HPDE6-E6E7 (cell line): ENCODE data around the gene DBN1.

Source experiments
- DNase-seq: peaks from one replicate; pipeline ENCODE4 v3.0.0; 2011; ENCODE audit warnings: missing footprints; ENCODE audit errors: extremely low spot score

Gene DBN1

GRCh38 chr5:177472460-177473442 is 683 bp downstream of the DBN1 start:
- DNase-seq, result no peak

DNA sequence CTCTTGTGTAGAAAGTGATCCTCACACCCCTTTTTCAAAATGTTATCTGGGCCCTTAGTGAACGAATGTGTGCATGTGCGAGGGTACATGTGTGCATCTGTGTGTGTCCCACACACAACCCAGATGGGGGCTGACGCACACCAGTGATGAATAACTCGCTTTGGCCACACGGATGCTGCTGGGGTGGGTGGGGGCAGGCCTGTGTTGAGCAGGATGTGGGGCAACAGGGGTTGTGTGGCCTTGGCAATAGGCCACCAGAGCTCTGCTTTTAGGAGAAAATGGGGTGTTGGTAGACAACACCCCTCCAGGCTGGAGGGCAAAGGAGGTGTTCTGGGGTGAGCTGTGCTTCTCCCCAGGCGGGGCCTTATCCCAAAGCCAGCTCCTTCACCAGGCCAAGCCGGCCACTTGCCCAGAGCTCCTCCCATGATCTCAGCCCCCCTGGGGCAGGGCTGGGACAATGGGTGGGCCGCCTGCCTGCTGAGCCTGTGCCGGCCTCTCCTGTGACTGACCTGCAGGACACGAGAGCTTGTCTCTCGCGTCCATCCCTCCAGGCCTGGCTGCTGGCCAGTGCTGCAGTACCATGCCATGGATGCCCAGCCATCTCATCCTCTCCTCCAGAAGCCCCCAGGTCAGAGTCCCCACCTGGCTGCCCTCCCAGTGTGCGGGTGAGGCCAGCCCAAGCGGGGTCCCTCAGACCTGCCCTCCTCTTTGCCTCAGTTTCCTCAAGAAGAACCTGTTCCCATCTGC is 1.7 kb downstream of the DBN1 start:
- DNase-seq, result no peak

DNA sequence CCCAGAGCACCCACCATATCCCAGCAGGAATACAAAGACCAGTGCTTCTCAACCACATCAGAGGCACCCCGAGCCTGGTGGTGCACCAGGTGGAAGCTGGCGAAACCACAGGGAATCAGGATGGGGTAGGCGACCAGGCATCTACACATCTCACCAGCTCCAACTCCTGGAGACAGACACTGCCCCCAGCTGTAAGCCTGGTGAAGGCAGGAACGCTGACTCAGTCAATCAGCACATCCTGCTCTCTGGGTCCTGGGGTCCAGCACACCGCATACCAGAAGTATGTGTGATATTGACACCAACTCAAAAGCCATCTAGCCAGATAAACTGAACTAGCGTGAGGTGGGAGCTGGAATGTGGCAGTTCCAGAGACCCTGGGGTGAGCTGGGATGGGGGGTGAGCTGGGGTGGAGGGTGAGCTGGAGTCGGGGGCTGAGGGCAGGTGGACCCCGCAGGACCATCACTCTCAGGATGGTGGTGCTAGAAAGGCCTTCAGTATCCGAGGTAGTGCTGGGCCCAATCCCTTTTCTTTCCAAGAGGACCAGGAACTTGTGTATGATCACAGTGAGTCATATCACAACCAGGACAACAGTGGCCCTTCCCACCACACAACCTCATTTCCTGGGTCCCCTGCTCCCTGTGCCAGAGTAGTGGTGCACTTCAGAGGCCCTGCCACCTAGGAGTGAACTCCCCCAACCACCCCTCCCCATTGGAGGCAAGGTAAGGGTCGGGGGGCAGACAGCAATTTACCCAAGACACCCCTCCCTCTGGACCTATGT is 2.5 kb downstream of the DBN1 start:
- no peak for DNase-seq

DNA sequence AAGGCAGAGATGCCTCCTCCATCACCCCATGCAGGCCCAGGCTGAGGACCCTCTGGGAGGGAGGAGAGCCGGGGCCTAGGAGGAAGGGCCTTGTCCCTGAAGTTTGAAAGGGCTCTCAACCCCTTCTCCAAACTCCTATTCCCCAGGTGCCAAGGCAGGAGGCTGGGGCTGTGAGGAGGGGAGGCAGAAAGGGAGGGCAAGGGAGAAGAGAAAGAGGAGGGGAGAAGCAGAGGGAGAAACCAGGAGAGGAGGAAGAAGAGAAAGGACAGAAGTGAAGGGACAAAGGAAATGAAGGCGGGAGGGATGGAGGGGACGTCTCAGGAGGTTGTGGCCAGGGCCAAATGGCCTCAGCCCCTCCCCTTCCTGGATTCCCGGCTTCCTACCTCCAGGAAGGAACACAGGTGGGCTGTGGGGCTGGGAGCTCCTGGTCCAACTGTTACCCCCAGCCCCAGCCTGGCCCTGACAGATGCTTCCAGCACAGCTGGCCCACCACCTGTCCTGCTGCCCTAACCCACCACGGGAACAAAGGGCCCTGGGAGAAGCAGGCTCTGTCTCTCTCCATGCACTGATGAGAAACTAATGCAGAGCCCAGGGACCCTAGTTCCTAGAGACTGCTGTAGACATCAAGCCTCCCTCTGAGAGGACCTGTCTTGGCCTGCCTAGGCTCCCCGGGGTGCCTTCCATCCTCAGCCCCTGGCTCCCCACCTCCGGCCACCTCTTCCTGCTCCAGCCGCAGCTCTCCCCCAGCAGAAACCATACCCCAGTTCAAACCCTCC is 3.5 kb downstream of the DBN1 start:
- DNase-seq, result no peak

DNA sequence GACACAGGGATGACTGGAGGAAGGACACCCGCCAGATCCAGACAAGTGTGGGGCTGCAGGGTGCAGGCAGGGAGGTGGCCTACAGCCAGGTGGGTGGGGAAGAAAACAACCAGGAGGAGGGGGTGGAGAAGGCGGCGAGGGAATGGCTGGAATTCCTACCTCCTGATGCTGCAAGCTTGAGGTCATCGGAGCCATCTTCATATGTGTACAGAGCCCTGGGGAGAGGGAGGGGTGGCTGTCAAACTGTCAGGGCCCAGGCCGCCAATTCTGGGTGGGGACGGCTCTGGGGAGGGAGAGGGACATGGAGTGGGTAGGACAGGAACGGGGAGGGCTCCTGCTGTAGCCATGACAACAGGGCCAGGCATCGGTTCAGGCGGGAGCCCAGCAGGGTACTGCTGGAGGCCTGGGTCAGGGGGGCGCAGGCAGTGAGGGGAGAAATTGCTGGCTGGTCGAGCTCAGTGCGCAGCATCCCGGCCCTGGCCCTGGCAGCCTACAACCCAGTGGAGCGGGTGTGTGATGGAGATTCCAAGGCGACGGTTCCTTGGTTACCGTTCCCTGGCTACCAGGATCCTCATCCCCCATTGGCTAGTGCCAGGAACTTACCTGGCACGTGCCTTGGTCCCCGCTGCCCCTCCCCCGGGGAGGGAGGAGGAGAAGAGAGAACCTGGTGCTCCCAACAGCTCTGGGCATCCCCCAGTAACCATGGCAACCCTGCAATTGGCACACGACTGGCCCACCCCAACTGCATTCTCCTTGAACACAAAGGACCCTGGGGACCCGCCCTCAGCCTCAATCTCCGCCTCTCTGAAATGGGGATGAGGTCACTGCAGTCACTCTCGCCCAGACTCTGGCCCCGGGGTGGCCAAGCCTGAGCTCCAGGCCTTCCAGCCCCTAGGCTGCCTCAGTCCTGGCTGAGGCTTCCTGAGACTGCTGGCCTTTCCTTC is 4.5 kb downstream of the DBN1 start:
- DNase-seq, result no peak

DNA sequence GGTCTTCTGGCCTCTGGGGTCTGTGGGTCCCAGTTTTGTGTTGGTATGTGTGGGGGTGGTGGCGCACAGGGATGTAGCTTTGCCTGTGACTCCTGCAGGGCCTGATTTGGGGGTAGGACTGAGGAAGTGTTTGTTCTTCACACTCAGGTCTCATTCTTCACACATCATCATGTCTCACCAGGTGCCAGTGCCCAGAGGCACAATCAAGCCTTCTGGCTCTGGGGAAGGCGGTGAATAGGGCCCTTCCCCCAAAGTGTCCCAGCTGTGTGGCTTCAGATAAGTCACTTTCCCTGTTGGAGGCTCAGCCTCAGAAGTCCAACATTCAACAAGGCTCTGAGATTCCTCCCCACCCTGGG is 5.1 kb downstream of the DBN1 start:
- no peak for DNase-seq

DNA sequence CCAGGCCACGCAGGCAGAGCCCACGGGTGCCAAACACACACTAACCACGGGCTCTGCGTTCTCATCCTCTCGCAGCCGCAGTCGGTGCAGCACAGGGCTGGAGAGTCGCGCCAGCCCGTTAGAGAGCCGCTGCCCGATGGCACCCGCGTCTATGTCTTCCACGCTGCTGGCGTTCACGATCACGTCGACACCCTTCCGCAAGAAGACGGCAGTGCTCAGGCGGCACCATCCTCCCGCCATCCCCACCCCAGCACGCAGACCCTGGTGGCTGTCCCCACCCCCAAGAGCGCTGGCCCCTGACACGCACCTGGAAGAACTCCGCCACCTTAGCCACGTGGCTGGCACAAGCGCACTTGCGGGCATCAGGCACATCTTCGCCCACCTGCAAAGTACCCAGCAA is 6.0 kb downstream of the DBN1 start:
- DNase-seq, result no peak

DNA sequence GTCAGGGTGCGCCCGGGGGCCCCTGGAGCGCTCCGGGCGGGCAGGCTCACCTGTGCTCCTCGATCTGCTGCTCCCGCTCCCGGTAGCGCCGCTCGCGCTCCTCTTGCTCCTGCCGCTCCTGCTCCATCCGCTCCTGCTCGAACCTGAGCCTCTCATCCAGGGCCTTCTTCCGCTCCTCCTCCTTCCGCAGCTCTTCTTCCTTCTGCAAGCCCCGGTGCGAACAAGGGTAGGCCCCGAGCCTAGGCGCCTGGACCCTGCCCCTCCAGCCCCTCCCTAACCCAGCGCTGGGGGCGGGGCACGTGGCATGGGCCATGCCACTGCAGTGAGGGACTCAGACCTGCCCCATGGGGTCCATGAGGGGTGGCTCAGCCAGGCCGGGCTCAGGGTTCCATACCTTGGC is 6.6 kb downstream of the DBN1 start:
- no peak for DNase-seq

- DNase-seq, result no peak
Measured at GRCh38 chr5:177465044-177465443, 8.4 kb downstream of the DBN1 start.

DNA sequence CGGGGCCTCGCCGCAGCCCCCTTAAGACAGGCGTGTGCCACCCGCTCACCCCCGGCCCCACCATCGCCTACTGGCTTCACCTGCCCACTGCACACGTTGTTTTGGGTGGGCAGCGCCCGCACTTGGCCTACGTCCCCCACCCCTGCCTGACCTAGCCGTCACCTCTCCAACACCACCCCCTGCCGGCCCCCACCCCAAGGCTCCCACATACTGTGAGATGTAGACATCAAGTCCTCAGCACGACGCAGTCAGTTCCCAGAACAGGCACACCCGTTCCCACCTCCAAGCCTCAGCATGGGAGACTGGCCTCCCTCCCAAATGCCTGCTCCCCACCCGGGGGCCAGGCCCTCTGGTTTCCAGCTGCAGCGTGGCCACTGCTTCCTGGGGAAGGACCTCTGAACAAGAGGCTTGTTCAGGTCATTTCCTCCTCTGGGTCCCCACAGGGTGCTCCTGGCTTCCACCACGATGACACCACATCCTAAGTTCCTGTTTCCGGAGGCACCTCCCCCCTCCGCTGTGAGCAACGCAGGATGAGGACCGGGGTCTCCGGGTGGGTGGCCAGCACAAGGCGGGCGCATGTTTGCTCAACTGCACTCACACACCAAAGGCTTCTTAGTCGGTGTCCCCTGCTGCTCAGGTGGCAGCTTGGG is 11.3 kb downstream of the DBN1 start:
- DNase-seq, result no peak

GRCh38 chr5:177459819-177460628 is 13.4 kb downstream of the DBN1 start:
- DNase-seq, result no peak

DNA sequence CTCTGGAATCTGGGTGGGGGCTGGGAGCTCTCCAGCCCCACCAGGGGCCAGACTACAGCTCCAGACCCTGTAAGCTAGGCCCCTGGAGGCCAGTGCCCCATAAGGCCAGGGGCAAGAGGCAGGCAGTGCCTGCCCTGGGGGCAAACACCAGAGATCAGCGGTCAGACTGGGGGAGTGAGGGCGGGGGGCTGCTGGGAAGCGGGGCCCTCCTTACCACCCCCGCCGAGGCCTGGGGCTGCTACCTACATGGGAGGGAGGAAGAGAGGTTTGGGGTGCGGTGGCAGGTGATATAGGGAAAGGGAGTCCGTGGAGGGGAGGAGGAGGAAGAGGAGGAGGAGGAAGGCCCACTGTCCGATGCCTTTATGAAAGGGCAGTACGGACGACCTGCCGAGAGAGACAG is 14.1 kb downstream of the DBN1 start:
- DNase-seq, result no peak

DNA sequence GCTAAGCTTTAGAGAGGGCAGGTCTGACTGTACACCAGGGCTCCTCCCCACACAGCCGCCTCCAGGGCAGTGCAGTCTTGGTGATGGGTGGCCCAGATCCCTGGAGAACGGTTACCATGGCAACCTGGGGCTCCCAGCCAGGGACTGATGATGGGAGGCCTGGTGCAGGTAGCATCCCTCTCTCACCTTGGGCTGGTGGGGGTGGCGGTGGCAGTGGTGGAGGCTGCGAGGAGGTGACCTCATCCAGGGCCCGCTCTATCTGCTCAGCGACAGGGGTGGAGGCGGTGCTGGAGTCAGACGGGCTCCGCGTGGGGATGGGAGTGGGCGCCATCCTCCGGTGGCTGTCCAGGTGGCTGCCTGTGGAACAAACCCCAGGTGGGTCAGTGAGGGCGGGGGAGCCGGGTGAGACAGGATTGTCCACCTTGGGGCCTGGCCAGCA is 14.5 kb downstream of the DBN1 start:
- DNase-seq, result no peak

DNA sequence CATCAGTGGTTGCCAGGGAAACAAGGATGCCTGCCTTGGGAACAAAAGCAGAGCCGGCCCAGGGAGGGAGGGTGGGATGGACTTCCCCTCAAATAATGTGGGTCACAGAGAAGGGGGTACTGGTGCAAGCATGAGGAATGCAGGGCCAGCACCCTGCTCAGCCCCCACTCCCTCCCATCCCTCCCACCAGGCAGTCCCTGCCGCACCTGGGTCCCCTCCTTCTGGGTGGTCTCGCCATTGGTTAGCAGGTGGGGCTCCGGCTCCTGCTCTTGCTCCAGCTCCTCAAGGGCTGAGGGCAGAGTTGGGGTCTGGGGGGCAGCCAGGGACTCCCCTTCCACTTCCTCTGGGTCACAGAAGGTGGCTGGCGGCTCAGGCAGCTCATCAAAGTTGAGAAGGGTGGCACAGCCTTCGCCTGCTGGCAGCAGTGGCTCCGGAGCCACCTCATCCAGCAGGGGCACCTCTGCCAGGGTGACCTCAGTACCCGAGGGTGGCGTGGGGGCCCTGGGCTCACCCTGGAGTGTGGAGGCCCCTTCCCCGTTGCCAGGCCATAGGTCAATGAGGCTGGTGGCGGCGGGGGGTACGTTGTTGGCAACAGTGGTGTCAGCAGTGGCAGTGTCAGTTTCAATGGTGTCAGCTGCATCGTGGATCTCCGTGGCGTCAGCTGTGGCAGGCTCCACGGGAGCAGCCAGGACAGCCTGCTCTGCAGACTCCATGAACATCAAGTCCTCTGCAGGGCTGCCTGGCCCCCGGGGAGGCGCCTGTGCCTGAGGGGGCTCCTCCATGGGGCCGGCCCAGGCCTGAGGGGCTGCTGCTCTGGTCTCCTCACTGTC is 15.4 kb downstream of the DBN1 start:
- no peak for DNase-seq

DNA sequence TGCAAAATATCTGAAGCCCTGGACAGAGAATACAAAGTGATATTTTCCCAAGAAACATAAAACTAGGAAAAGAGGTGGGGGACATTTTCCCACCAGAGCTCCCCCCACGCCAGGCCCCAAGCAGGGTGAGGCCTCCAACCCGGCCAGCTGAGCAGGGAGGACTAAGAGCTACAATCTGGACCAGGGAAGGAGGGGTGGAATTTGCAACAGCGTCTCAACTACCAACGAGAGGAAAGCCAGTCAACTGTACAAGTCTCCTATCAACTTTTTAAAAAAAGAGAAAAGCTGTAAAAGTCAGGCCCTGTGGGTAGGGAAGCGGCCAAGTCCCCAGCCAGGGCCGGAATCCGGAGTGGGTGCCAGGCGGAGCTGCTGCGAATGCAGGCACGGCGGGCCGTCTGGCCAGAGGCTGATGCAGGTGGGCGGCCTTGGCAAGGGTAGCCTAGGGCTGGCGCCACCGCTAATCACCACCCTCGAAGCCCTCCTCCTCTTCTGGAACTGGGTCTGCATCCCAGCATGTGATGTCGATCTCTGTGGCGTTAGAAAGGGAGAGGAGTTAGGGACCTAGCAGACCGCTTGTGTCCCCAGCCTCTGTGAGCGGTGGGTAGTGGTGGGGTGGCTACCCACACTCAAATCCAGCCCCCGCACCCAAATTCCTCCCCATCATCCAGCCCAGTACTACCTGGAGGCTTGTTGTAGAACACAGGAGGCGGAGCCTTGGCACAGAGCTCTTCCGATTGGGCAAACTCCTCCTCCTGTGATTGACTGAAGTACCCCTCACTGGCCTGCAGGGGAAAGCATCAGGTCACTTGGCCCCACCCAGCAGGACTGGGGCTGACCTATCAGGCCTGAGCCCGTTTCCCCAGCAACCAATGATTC is 16.2 kb downstream of the DBN1 start:
- DNase-seq, result peak; percentile 95

DNA sequence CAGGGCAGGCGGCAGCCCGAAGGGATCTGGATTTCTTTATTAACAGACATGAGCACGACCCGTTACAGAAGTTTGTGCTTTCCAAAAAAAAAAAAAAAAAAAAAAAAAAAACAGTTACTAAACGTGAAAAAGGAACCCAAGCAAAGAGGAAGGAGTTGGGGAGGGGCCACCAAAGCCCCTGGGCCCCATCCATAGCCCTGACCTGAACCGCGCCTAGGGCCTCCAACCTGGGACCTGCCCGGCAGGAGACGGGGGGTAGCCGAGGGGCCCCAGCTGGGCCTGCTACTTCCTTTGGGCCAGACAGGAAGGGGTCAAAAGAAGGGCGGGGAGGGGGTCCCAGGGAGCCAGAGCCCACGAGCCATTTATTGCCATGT is 16.9 kb downstream of the DBN1 start:
- DNase-seq, result no peak
